Astrocyte (in vitro differentiated cells and primary cell): ENCODE data around the gene PTPRC. TPM values are rescaled to one million over a fixed set of nuclear protein-coding genes. Genes with fewer than 3 reads are reported as not detected.

ENCODE experiments used
- DNase-seq: peaks from one replicate; pipeline ENCODE4 v3.0.0-alpha.2; 2010; ENCODE audit warnings: low read depth
- FAIRE-seq: peaks from 2 replicates; lab custom pipeline; 2011; peaks lifted over from hg19 to GRCh38; lab: Jason Lieb, UNC
- H2AFZ ChIP-seq: 2 replicates; pipeline ENCODE4 v1.6.0; 2012; ENCODE audit warnings: low read depth, low read length, inconsistent platforms
- H3K27ac ChIP-seq: 2 replicates; pipeline ENCODE4 v1.5.1; 2011; ENCODE audit warnings: low read depth, low read length, inconsistent platforms
- H3K27me3 ChIP-seq: 2 replicates; pipeline ENCODE4 v1.6.0; 2011; ENCODE audit warnings: low read length, inconsistent platforms; ENCODE audit not compliant: insufficient read depth
- H3K36me3 ChIP-seq: 2 replicates; pipeline ENCODE4 v1.5.1; 2011; ENCODE audit warnings: low read length, inconsistent platforms; ENCODE audit not compliant: insufficient read depth
- H3K4me1 ChIP-seq: 2 replicates; pipeline ENCODE4 v1.5.1; 2011; ENCODE audit warnings: low read length, inconsistent platforms; ENCODE audit not compliant: insufficient read depth
- H3K4me2 ChIP-seq: 2 replicates; pipeline ENCODE4 v1.6.0; 2012; ENCODE audit warnings: low read length, inconsistent platforms
- H3K4me3 ChIP-seq: 2 replicates; pipeline ENCODE4 v1.5.1; 2011; ENCODE audit warnings: low read depth, mild to moderate bottlenecking, low read length, inconsistent platforms; ENCODE audit not compliant: insufficient read depth
- H3K79me2 ChIP-seq: 2 replicates; pipeline ENCODE4 v1.6.0; 2012; ENCODE audit warnings: mild to moderate bottlenecking, low read length, inconsistent platforms; ENCODE audit not compliant: insufficient read depth
- H3K9ac ChIP-seq: 2 replicates; pipeline ENCODE4 v1.6.0; 2012; ENCODE audit warnings: mild to moderate bottlenecking, low read length, inconsistent platforms
- H3K9me3 ChIP-seq: 2 replicates; pipeline ENCODE4 v1.5.1; 2012; ENCODE audit warnings: low read depth, mild to moderate bottlenecking, low read length, inconsistent platforms; ENCODE audit not compliant: insufficient read depth
- H4K20me1 ChIP-seq: 2 replicates; pipeline ENCODE4 v1.6.0; 2012; ENCODE audit warnings: low read length, inconsistent platforms; ENCODE audit not compliant: insufficient read depth
- H3K27ac Mint-ChIP-seq: one replicate; pipeline ENCODE4 v1.8.0; 2021; ENCODE audit warnings: mild to moderate bottlenecking, mixed read lengths; ENCODE audit not compliant: unreplicated experiment
- H3K27me3 Mint-ChIP-seq: one replicate; pipeline ENCODE4 v1.8.0; 2021; ENCODE audit warnings: low read depth, mixed read lengths; ENCODE audit not compliant: unreplicated experiment
- H3K36me3 Mint-ChIP-seq: one replicate; pipeline ENCODE4 v1.8.0; 2021; ENCODE audit warnings: low read depth, mixed read lengths; ENCODE audit not compliant: unreplicated experiment
- H3K4me1 Mint-ChIP-seq: one replicate; pipeline ENCODE4 v1.8.0; 2021; ENCODE audit warnings: low read depth, mixed read lengths; ENCODE audit not compliant: unreplicated experiment
- H3K4me3 Mint-ChIP-seq: one replicate; pipeline ENCODE4 v1.8.0; 2021; ENCODE audit warnings: mild to moderate bottlenecking, moderate library complexity, mixed read lengths; ENCODE audit not compliant: unreplicated experiment
- H3K9me3 Mint-ChIP-seq: one replicate; pipeline ENCODE4 v1.8.0; 2021; ENCODE audit warnings: mild to moderate bottlenecking, mixed read lengths; ENCODE audit not compliant: unreplicated experiment
- CTCF ChIP-seq: IDR thresholded peaks from 2 replicates; pipeline ENCODE4 v1.5.1; 2011; ENCODE audit warnings: low read depth, mild to moderate bottlenecking, inconsistent platforms, low read length, moderate library complexity; ENCODE audit not compliant: insufficient read depth
- EZH2 ChIP-seq: IDR thresholded peaks from 2 replicates; pipeline ENCODE4 v1.6.1; 2012; ENCODE audit warnings: mild to moderate bottlenecking, low read length, inconsistent platforms; ENCODE audit not compliant: insufficient read depth
- total RNA-seq: library from RNA; stranded (reverse); gene quantifications from 2 replicates; pipeline ENCODE4 v1.2.1, GENCODE V29; 2021

PTPRC gene
- total RNA-seq, 1 donor from 2014 or later: 0.20 TPM

GRCh38 chr1:198662821-198663220, 24.0 kb downstream of the PTPRC start:
- no peak overlapping the region for H3K27ac ChIP-seq
- H3K4me2 ChIP-seq: no peak overlapping the region
- H3K9ac ChIP-seq: no peak overlapping the region
- H3K4me3 ChIP-seq: no peak overlapping the region
- H2AFZ ChIP-seq: no peak overlapping the region
- Mint-ChIP-seq H3K27me3 (no peaks in the 10 kb centered on the region), H3K9me3 (no peaks in the 10 kb centered on the region), H3K4me1 (peaks cover 1% of the 10 kb centered on the region), H3K4me3 (no peak overlapping the region), H3K27ac (no peak overlapping the region), H3K36me3 (no peaks in the 10 kb centered on the region)
- no peaks in the 10 kb centered on the region for H3K79me2 ChIP-seq
- FAIRE-seq (no peak), DNase-seq (no peak)
- no peaks in the 10 kb centered on the region for H3K27me3 ChIP-seq
- TF ChIP-seq CTCF: no peak
- no peak for TF ChIP-seq EZH2
- no peaks in the 10 kb centered on the region for H3K36me3 ChIP-seq
- peaks cover 12% of the 10 kb centered on the region for H3K4me1 ChIP-seq
- no peaks in the 10 kb centered on the region for H4K20me1 ChIP-seq
- H3K9me3 ChIP-seq: no peaks in the 10 kb centered on the region

GRCh38 chr1:198664068-198664788, 25.4 kb downstream of the PTPRC start:
- no peaks in the 10 kb centered on the region for H3K27me3 Mint-ChIP-seq
- Histone ChIP-seq H3K4me1 (peaks cover 22% of the 10 kb centered on the region), H2AFZ (no peak overlapping the region), H4K20me1 (no peaks in the 10 kb centered on the region), H3K27ac (no peak overlapping the region), H3K9me3 (no peaks in the 10 kb centered on the region), H3K4me2 (no peak overlapping the region), H3K4me3 (no peak overlapping the region), H3K27me3 (no peaks in the 10 kb centered on the region), H3K9ac (no peak overlapping the region), H3K36me3 (no peaks in the 10 kb centered on the region), H3K79me2 (no peaks in the 10 kb centered on the region)
- no peak overlapping the region for H3K27ac Mint-ChIP-seq
- no peaks in the 10 kb centered on the region for H3K36me3 Mint-ChIP-seq
- no peak overlapping the region for H3K4me3 Mint-ChIP-seq
- H3K4me1 Mint-ChIP-seq: peaks cover 6% of the 10 kb centered on the region
- DNase-seq (no peak), FAIRE-seq (peak; percentile 13)
- TF ChIP-seq CTCF: no peak
- no peak for TF ChIP-seq EZH2
- no peaks in the 10 kb centered on the region for H3K9me3 Mint-ChIP-seq

GRCh38 chr1:198667186-198667585, 28.3 kb downstream of the PTPRC start:
- H3K27me3 Mint-ChIP-seq: no peaks in the 10 kb centered on the region
- peaks cover 18% of the 10 kb centered on the region for H3K4me1 Mint-ChIP-seq
- H3K27ac ChIP-seq: no peak overlapping the region
- no peaks in the 10 kb centered on the region for H4K20me1 ChIP-seq
- no peak overlapping the region for H3K9ac ChIP-seq
- TF ChIP-seq EZH2 (no peak), CTCF (no peak)
- H2AFZ ChIP-seq: no peak overlapping the region
- FAIRE-seq (no peak), DNase-seq (peak; percentile 67)
- no peaks in the 10 kb centered on the region for H3K27me3 ChIP-seq
- H3K79me2 ChIP-seq: no peaks in the 10 kb centered on the region
- H3K36me3 ChIP-seq: no peaks in the 10 kb centered on the region
- H3K4me2 ChIP-seq: peak overlapping the region; percentile 12
- no peak overlapping the region for H3K4me3 ChIP-seq
- H3K9me3 Mint-ChIP-seq: no peaks in the 10 kb centered on the region
- no peaks in the 10 kb centered on the region for H3K36me3 Mint-ChIP-seq
- peaks cover 34% of the 10 kb centered on the region for H3K4me1 ChIP-seq
- H3K27ac Mint-ChIP-seq: no peak overlapping the region
- H3K4me3 Mint-ChIP-seq: no peak overlapping the region
- H3K9me3 ChIP-seq: no peaks in the 10 kb centered on the region
